H4 (cell line): Measurements from ENCODE around the gene CMSS1. TPM values are rescaled to one million over a fixed set of nuclear protein-coding genes. Genes with fewer than 3 reads are reported as not detected.
A peak's percentile ranks its signal among the peaks of the same experiment; 100 is the strongest.

Experiments
- DNase-seq: peaks from one replicate; pipeline ENCODE4 v3.0.0-alpha.2; 2015; ENCODE audit warnings: low spot score
- total RNA-seq: library from RNA; depleted of rRNA; stranded (reverse); fragments of >200 nt; shearing (Covaris generic); gene quantifications from 2 replicates; pipeline ENCODE4 v1.2.3, GENCODE V29; 2014

Gene CMSS1
- total RNA-seq, 1 experiment from 2014 or later = 39.3 TPM

GRCh38 chr3:99874237-99875002 is 56.8 kb downstream of the CMSS1 start:
- no peak for DNase-seq

- peak; percentile 45 for DNase-seq
These were observed 57.9 kb downstream of the CMSS1 start for GRCh38 chr3:99875581-99875928.

DNA sequence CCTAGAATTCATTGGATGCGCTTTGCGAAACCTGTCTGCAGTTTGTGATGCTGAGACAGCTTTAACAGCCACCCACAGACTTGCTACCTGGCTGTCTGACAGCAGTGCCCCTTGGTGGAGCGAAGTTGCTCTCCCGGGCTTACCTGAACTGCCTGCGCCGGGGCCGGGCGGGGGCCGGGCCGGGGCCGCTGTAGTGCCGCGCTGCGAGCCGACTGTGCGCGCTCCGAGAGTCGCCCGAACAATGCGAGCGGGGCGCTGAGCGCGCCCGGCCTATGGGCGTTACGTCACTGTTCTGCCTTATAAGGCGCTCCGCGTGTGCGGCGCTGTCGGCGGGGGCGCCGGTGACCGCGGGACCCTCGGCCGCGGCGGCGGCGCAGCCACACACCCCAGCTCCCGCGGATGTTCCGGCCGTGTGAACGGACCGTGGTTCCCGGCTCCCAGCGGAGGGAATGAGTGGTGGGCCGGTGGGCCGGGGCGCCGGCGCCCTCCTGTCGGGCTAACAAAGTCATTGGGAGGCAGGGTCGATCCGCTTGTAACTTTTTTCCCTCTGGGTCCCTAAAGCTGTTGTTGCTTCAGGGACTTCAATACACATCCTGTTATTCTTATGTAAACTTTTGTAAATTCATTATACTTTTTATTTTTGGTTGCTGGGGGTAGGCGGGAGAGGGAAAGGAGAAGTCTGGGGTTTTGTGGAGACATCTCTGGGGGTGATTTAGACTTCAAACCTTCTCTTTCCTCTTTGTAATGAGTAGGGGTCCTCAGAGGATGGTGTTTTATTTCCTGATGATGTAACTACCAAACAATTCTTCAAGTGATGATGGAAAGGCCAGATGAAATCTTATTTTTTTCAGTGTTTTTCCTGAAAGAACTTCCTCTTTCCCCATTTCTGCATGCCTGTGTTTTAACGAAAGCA is 58.5 kb downstream of the CMSS1 start:
- DNase-seq = peak; percentile 62

DNA sequence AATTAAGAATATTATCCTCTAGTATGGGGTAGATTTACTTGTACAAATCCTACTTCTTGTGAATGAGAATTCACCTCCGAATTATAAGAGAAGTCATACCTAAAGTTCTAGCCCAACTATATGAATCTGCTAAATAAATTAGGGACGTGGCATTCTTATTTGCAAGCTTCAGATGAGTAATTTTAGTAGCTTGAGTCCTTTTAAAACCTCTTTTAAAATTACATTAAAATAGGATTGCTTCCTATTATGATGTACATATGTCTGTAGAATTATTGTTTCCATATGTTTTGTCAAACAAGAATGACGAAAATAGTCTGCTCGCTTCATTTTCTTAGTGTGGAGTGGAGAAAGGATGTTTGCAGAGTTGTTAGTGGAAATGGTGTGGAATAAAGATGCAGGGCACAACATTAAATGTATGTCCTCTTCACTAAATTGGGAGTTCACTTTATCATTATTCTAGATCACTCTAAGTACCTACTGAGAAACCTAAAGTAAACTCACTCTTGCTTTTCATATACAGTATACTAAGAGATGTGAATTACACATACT is 59.4 kb downstream of the CMSS1 start:
- DNase-seq = no peak

- peak; percentile 59 for DNase-seq
These were observed 60.3 kb downstream of the CMSS1 start for GRCh38 chr3:99878005-99878404.

DNA sequence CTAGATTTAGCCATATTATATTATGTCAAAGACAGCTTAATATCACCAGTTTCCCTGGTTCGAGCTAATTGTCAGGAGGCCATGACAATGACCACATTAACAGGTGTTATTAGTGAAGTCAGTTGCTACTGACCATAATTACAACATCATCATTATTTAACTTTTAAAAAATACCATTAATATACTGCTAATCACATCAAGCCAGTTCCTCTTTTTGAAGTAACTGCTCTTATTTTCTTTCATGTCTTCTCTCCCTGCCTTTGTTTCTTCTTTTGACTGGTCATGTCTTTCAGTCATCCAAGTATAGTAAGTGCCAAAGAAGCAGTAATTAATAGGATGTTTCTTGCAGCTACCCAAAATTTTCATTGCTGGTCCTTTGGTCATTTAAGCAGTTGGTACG is 61.6 kb downstream of the CMSS1 start:
- no peak for DNase-seq

DNA sequence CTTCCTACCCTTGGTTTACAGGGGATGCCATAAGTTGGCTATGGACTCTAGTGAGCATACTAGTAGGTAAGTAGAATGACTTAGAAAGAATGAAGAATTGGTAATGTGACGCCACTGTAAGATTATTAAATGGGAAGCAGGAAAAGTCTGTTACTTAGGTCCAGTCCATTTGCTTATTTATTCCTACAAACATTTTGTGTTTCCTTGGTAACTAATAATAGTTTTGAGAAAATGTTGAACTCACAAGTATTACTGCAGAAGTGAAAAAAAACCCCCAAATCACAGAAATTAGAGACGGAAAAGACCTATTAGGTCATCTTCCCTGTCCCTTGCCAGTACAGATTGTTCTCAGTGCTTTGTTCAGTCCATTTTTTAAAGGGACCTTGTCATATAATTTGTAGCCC is 63.5 kb downstream of the CMSS1 start:
- no peak for DNase-seq

- DNase-seq = no peak
These were observed 64.9 kb downstream of the CMSS1 start for GRCh38 chr3:99882436-99883137.

DNA sequence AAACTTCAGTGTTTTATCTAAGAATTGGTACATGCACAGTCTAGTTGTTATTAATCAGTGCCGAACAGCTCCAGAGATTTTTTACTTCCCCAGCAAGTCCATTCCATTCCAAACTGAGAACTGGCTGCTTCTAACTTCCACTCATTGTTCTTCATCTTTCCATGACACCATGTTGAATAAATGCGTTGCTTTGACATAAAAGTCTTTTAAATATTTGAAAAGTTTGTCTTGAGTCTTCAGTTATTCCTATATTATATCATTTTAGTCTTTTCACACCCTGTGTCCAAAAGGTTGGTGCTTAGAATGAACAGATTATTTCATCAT is 65.4 kb downstream of the CMSS1 start:
- DNase-seq = no peak

DNA sequence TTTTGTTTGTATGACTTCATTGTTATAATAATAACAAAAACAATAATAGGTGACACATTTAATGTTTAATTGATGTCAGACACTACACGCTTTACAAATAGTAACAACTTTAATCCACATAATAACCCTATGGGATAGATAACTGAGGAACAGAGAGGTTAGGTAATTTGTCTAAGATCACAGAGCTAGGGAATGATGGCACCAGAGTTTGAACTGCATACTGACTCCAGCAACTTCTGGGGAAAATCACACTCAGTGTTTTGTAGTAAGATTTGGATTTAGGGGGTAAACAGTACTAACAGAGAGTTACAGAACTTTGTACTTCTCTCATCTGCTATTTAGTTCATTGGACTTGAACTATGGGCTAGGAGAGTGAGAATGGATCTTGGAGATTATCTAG is 66.0 kb downstream of the CMSS1 start:
- no peak for DNase-seq

GRCh38 chr3:99884484-99884883 is 66.8 kb downstream of the CMSS1 start:
- DNase-seq = no peak

DNA sequence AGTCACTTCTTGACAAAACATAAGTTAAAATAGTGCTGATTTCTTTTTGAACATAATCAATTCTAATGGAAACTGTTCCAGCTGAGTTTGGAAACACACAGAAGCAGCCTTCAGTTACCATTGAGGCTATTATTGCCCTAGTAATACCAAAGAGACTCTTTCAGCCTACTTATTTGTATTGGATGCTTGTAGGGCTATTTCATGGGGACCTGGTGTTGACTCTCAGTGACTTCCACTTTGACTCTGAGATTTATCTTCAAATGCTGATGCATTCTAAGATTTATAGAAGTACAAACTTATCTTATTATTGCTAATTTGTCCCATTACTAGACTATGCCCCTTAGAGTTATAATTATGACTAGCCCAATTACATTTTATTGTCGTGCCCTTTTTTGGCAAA is 67.4 kb downstream of the CMSS1 start:
- DNase-seq = no peak

GRCh38 chr3:99885851-99886250 is 68.2 kb downstream of the CMSS1 start:
- DNase-seq = no peak

DNA sequence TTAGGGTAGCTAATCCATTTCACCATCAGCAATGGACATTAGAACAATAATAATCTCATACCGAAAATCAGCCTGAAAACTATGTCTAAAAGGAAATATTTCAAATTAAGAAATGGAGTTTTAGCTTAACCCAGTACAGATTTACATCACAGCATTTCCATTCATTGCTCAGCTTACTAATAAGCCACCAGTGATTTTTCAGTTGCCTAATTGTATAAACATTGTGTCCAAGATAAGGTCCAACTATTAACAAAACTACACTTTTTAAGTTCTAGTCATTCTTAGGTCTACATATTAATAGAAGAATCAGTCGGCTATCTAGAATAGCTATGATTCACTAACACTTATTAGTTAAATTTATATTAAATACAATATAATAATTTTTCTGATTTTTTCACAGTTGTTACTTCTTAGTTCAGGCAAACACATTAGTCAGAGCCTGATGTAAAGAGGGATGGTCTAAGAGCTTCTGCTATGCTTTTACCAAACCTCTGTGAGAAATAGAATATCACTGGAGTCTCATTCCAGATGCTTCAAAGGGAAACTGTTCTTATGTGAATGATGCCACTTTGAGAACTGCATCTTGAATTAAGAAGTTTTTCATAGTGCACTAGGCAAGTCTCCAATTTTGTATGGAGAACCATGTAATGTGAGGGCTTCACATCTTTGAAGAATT is 74.1 kb downstream of the CMSS1 start:
- no peak for DNase-seq

- no peak for DNase-seq
These were observed 74.7 kb downstream of the CMSS1 start for GRCh38 chr3:99892332-99892731.

DNA sequence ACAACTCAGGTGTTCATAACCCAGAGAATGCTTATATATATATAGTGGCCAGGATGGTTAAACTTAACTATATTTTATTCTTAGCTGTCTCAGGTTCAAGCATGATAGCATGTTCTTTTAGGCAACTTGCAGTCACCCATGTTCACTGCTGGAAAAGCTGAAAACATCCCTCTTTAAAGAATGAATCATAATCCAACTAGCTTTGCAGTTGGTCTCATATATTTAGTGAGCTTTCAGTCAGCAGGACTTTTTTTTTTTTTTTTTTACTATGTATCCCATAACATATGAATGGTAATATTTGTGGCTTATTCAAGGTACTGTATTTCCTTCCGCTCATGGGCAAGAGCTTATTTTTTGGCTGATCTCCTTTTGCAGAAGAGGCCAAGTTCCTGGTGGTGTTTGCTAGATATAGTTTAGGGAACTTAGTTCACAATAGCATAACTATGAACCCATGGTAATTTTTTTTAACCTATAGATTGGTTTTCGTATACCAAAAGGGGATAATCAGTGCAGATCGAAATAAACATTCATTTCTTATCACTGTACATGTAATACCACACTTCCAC is 77.6 kb downstream of the CMSS1 start:
- DNase-seq = no peak

GRCh38 chr3:99895703-99896441 is 78.2 kb downstream of the CMSS1 start:
- DNase-seq = peak; percentile 73

GRCh38 chr3:99896482-99896881 is 78.8 kb downstream of the CMSS1 start:
- DNase-seq = no peak

- no peak for DNase-seq
These were observed 81.9 kb downstream of the CMSS1 start for GRCh38 chr3:99899603-99900002.

DNA sequence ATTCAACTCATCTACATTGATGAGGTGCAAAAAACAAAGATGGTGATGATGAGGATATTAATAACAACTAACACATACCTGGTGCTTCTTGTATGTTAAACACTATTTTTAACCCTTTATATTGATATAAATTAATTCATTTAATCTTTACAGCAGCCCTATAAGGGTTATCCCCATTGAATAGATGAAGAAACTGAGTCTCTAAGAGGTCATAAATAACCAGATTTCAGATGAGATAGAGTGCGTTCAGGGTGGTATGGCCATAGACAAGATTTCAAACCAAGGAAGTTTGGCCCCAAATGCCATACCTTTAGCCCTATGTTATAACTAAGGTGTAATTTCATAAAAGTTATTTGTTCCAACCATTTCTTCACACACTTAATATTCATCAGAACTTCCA is 82.6 kb downstream of the CMSS1 start:
- DNase-seq = no peak
